ENCODE data around the gene ERCC2. TPM values are rescaled to one million over a fixed set of nuclear protein-coding genes. Genes with fewer than 3 reads are reported as not detected.

Gene ERCC2
- total and polyA plus RNA-seq, 4 donors: 3.3 to 8.7 (median 8.2) TPM

DNA sequence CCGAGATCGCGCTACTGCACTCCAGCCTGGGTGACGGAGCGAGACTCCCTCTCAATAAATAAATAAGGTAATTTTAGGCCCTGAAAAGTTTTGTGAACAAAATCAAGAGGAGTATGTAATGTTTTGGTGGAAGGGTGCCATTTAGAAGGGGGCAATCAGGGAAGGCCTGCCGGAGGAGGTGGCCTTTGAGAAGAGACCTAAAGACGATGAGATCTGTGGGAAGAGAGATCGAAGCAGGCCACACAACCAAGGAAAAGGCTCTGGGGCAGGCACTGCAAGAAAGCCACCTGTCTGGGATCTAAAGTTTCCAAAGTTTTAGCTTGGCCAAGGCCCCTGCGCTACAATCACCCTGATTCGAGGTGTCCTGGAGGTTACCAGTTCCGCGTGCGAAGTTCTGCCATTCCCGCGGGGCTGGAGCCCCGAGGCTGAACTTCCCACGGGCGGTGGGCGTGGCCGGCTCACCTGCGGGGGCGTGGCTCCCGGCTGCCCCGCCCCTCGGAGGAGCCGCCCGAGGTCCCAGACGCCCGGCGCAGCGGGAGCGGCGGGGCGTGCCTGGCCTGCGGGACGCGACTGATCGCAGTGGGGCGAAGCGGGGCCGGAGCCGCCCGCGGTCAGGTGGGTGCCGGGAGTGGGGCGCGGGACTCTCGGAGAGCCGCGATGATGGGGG is 30.0 kb downstream of the ERCC2 start, which contains the start of gene KLC3:
Gene KLC3, plus strand, starts transcription at position 519 of the 667 bp plus-strand sequence. CDS start 4,792 bp downstream, outside the sequence.
- Histone ChIP-seq H3K36me3 (ENCODE audit: control insufficient read depth in 4 of 4, insufficient read depth in 3 of 4, low read depth in 1 of 4, low read length in 3 of 4) (no peaks in the 10 kb centered on the region), H3K9me3 (ENCODE audit: control insufficient read depth in 4 of 4, low read length in 3 of 4) (no peaks in the 10 kb centered on the region), H3K4me1 (ENCODE audit: control insufficient read depth in 4 of 4, insufficient read depth in 4 of 4, low read length in 3 of 4) (peaks cover 6 to 11% (median 8%) of the 10 kb centered on the region in 4 donors), H3K4me3 (ENCODE audit: low read depth in 1 of 3, low read length in 3 of 3) (peak within 1 kb of the TSS in 1 of 3 donors; percentile 39), H3K27ac (ENCODE audit: low read depth in 1 of 2, low read length in 2 of 2) (no peak within 1 kb of the TSS), H3K27me3 (ENCODE audit: control insufficient read depth in 4 of 4, insufficient read depth in 4 of 4, low read length in 3 of 4) (no peaks in the 10 kb centered on the region), H3K9ac (ENCODE audit: low read depth in 1 of 2, low read length in 2 of 2) (no peak within 1 kb of the TSS)
- TF ChIP-seq, protein P1, sequence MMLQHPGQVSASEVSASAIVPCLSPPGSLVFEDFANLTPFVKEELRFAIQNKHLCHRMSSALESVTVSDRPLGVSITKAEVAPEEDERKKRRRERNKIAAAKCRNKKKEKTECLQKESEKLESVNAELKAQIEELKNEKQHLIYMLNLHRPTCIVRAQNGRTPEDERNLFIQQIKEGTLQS (IDR thresholded peaks at IDR 0.05): no peak
- no peak for TF ChIP-seq HNF4G (IDR thresholded peaks at IDR 0.05)
- TF ChIP-seq TAF1 (conservative IDR thresholded peaks at IDR 0.05): no peak
- TF ChIP-seq JUND (IDR thresholded peaks at IDR 0.05): no peak
- TF ChIP-seq HNF4A (conservative IDR thresholded peaks at IDR 0.05): no peak
- TF ChIP-seq, protein P2, sequence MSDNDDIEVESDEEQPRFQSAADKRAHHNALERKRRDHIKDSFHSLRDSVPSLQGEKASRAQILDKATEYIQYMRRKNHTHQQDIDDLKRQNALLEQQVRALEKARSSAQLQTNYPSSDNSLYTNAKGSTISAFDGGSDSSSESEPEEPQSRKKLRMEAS (IDR thresholded peaks at IDR 0.05): no peak
- no peak for TF ChIP-seq SP1 (IDR thresholded peaks at IDR 0.05)
- no peak for TF ChIP-seq GABPA (IDR thresholded peaks at IDR 0.05 in 1 of 2, conservative IDR thresholded peaks at IDR 0.05 in 1 of 2)
- TF ChIP-seq YY1 (IDR thresholded peaks at IDR 0.05): no peak
- TF ChIP-seq, protein P3, sequence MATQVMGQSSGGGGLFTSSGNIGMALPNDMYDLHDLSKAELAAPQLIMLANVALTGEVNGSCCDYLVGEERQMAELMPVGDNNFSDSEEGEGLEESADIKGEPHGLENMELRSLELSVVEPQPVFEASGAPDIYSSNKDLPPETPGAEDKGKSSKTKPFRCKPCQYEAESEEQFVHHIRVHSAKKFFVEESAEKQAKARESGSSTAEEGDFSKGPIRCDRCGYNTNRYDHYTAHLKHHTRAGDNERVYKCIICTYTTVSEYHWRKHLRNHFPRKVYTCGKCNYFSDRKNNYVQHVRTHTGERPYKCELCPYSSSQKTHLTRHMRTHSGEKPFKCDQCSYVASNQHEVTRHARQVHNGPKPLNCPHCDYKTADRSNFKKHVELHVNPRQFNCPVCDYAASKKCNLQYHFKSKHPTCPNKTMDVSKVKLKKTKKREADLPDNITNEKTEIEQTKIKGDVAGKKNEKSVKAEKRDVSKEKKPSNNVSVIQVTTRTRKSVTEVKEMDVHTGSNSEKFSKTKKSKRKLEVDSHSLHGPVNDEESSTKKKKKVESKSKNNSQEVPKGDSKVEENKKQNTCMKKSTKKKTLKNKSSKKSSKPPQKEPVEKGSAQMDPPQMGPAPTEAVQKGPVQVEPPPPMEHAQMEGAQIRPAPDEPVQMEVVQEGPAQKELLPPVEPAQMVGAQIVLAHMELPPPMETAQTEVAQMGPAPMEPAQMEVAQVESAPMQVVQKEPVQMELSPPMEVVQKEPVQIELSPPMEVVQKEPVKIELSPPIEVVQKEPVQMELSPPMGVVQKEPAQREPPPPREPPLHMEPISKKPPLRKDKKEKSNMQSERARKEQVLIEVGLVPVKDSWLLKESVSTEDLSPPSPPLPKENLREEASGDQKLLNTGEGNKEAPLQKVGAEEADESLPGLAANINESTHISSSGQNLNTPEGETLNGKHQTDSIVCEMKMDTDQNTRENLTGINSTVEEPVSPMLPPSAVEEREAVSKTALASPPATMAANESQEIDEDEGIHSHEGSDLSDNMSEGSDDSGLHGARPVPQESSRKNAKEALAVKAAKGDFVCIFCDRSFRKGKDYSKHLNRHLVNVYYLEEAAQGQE (IDR thresholded peaks at IDR 0.05): no peak
- no peak for TF ChIP-seq RAD21 (IDR thresholded peaks at IDR 0.05)
- no peak for TF ChIP-seq FOXA1 (IDR thresholded peaks at IDR 0.05)
- TF ChIP-seq RXRA (IDR thresholded peaks at IDR 0.05): no peak
- TF ChIP-seq FOXA2 (IDR thresholded peaks at IDR 0.05): no peak
- TF ChIP-seq EGR1 (IDR thresholded peaks at IDR 0.05; ENCODE audit: low read depth in 2 of 2): no peak
- DNase-seq (ENCODE audit: low spot score): no peak
- 14% methylated on average over 50 of the region's 50 CpGs for WGBS

DNA sequence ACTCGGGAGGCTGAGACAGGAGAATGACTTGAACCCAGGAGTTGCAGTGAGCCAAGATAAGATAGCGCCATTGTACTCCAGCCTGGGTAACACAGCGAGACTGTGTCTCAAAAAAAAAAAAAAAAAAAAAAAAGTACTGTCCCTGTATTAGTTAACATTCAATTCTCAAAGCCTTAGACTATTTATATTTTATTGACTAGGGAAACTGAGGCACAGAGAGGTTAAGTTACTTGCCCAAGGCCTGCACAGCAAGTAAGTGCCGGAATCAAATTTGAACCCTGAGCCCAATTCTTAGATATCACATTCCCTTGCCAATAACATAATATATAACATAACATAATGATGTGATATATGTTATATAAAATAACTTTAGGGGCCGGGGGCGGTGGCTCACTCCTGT is 30.7 kb downstream of the ERCC2 start:
- DNase-seq (ENCODE audit: low spot score): no peak
- no peaks in the 10 kb centered on the region for H3K9me3 ChIP-seq (ENCODE audit: control insufficient read depth in 4 of 4, low read length in 3 of 4)
- no peaks in the 10 kb centered on the region for H3K36me3 ChIP-seq (ENCODE audit: control insufficient read depth in 4 of 4, insufficient read depth in 3 of 4, low read depth in 1 of 4, low read length in 3 of 4)
- no peak overlapping the region for H3K9ac ChIP-seq (ENCODE audit: low read depth in 1 of 2, low read length in 2 of 2)
- H3K4me3 ChIP-seq (ENCODE audit: low read depth in 1 of 3, low read length in 3 of 3): no peak overlapping the region
- 85% methylated on average over 6 of the region's 6 CpGs for whole genome bisulfite sequencing
- H3K4me1 ChIP-seq (ENCODE audit: control insufficient read depth in 4 of 4, insufficient read depth in 4 of 4, low read length in 3 of 4): peaks cover 6 to 11% (median 8%) of the 10 kb centered on the region in 4 donors
- H3K27me3 ChIP-seq (ENCODE audit: control insufficient read depth in 4 of 4, insufficient read depth in 4 of 4, low read length in 3 of 4): no peaks in the 10 kb centered on the region
- H3K27ac ChIP-seq (ENCODE audit: low read depth in 1 of 2, low read length in 2 of 2): no peak overlapping the region
- no peak for TF ChIP-seq RXRA (IDR thresholded peaks at IDR 0.05)
- TF ChIP-seq EGR1 (IDR thresholded peaks at IDR 0.05; ENCODE audit: low read depth in 2 of 2): no peak
- TF ChIP-seq, protein P4, sequence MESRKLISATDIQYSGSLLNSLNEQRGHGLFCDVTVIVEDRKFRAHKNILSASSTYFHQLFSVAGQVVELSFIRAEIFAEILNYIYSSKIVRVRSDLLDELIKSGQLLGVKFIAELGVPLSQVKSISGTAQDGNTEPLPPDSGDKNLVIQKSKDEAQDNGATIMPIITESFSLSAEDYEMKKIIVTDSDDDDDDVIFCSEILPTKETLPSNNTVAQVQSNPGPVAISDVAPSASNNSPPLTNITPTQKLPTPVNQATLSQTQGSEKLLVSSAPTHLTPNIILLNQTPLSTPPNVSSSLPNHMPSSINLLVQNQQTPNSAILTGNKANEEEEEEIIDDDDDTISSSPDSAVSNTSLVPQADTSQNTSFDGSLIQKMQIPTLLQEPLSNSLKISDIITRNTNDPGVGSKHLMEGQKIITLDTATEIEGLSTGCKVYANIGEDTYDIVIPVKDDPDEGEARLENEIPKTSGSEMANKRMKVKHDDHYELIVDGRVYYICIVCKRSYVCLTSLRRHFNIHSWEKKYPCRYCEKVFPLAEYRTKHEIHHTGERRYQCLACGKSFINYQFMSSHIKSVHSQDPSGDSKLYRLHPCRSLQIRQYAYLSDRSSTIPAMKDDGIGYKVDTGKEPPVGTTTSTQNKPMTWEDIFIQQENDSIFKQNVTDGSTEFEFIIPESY (IDR thresholded peaks at IDR 0.05): no peak
- TF ChIP-seq RAD21 (IDR thresholded peaks at IDR 0.05): no peak
- TF ChIP-seq TAF1 (conservative IDR thresholded peaks at IDR 0.05): no peak
- no peak for TF ChIP-seq HNF4G (IDR thresholded peaks at IDR 0.05)
- TF ChIP-seq, protein P2 (IDR thresholded peaks at IDR 0.05): no peak
- TF ChIP-seq FOXA1 (IDR thresholded peaks at IDR 0.05): no peak
- TF ChIP-seq, protein P3 (IDR thresholded peaks at IDR 0.05): no peak
- no peak for TF ChIP-seq HNF4A (conservative IDR thresholded peaks at IDR 0.05)
- no peak for TF ChIP-seq NR2F2 (IDR thresholded peaks at IDR 0.05)
- TF ChIP-seq JUND (IDR thresholded peaks at IDR 0.05): no peak
- no peak for TF ChIP-seq YY1 (IDR thresholded peaks at IDR 0.05)
- TF ChIP-seq, protein P1 (IDR thresholded peaks at IDR 0.05): no peak
- TF ChIP-seq, protein P5, sequence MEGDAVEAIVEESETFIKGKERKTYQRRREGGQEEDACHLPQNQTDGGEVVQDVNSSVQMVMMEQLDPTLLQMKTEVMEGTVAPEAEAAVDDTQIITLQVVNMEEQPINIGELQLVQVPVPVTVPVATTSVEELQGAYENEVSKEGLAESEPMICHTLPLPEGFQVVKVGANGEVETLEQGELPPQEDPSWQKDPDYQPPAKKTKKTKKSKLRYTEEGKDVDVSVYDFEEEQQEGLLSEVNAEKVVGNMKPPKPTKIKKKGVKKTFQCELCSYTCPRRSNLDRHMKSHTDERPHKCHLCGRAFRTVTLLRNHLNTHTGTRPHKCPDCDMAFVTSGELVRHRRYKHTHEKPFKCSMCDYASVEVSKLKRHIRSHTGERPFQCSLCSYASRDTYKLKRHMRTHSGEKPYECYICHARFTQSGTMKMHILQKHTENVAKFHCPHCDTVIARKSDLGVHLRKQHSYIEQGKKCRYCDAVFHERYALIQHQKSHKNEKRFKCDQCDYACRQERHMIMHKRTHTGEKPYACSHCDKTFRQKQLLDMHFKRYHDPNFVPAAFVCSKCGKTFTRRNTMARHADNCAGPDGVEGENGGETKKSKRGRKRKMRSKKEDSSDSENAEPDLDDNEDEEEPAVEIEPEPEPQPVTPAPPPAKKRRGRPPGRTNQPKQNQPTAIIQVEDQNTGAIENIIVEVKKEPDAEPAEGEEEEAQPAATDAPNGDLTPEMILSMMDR (IDR thresholded peaks at IDR 0.05; ENCODE audit: low read depth, low read length, missing input control): no peak

Measured in liver (tissue), 9 donors.